Chondrocyte (in vitro differentiated cells): Measurements from ENCODE around the gene PPP1R14D. TPM values are rescaled to one million over a fixed set of nuclear protein-coding genes. Genes with fewer than 3 reads are reported as not detected.

Experiments
- DNase-seq: peaks from one replicate; pipeline ENCODE4 v3.0.0; 2021; ENCODE audit warnings: mixed read lengths, low spot score
- H3K27ac Mint-ChIP-seq: one replicate; pipeline ENCODE4 v1.8.0; 2021; ENCODE audit warnings: mild to moderate bottlenecking, moderate library complexity, mixed read lengths; ENCODE audit not compliant: unreplicated experiment
- H3K27me3 Mint-ChIP-seq: 2 replicates; pipeline ENCODE4 v1.8.0; 2021; ENCODE audit warnings: low read depth, mixed read lengths
- H3K36me3 Mint-ChIP-seq: 2 replicates; pipeline ENCODE4 v1.8.0; 2021; ENCODE audit warnings: low read depth, mixed read lengths
- H3K4me1 Mint-ChIP-seq: 2 replicates; pipeline ENCODE4 v1.8.0; 2021; ENCODE audit warnings: low read depth, mild to moderate bottlenecking, mixed read lengths
- H3K4me3 Mint-ChIP-seq: one replicate; pipeline ENCODE4 v1.8.0; 2021; ENCODE audit warnings: mild to moderate bottlenecking, moderate library complexity, mixed read lengths; ENCODE audit not compliant: unreplicated experiment
- H3K9me3 Mint-ChIP-seq: 2 replicates; pipeline ENCODE4 v1.8.0; 2021; ENCODE audit warnings: low read depth, mixed read lengths
- total RNA-seq: library from RNA; stranded (reverse); gene quantifications from 3 replicates; pipeline ENCODE4 v1.2.1, GENCODE V29; 2021
- TF ChIP-seq, protein P1 (sequence below): fragments of 200-600 bp; sonication (generic); IDR thresholded peaks from 2 replicates; pipeline ENCODE4 v1.5.0; 2021; ENCODE audit warnings: antibody characterized with exemption, mild to moderate bottlenecking, moderate library complexity

PPP1R14D gene
- total RNA-seq, 1 donor from 2014 or later = not detected

- TF ChIP-seq, protein P1, sequence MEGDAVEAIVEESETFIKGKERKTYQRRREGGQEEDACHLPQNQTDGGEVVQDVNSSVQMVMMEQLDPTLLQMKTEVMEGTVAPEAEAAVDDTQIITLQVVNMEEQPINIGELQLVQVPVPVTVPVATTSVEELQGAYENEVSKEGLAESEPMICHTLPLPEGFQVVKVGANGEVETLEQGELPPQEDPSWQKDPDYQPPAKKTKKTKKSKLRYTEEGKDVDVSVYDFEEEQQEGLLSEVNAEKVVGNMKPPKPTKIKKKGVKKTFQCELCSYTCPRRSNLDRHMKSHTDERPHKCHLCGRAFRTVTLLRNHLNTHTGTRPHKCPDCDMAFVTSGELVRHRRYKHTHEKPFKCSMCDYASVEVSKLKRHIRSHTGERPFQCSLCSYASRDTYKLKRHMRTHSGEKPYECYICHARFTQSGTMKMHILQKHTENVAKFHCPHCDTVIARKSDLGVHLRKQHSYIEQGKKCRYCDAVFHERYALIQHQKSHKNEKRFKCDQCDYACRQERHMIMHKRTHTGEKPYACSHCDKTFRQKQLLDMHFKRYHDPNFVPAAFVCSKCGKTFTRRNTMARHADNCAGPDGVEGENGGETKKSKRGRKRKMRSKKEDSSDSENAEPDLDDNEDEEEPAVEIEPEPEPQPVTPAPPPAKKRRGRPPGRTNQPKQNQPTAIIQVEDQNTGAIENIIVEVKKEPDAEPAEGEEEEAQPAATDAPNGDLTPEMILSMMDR = no peak
- no peaks in the 10 kb centered on the region for H3K36me3 Mint-ChIP-seq
- H3K4me1 Mint-ChIP-seq = no peaks in the 10 kb centered on the region
- H3K27me3 Mint-ChIP-seq = peaks cover 3% of the 10 kb centered on the region
- peak; percentile 43 for DNase-seq
- H3K9me3 Mint-ChIP-seq = no peaks in the 10 kb centered on the region
- H3K27ac Mint-ChIP-seq = no peak overlapping the region
- no peak overlapping the region for H3K4me3 Mint-ChIP-seq
Measured at GRCh38 chr15:40850576-40851112, 22.1 kb upstream of the PPP1R14D start.

- Mint-ChIP-seq H3K4me3 (no peak overlapping the region), H3K27ac (no peak overlapping the region), H3K9me3 (no peaks in the 10 kb centered on the region), H3K36me3 (no peaks in the 10 kb centered on the region), H3K27me3 (peaks cover 11% of the 10 kb centered on the region), H3K4me1 (peaks cover 8% of the 10 kb centered on the region)
- DNase-seq = peak; percentile 63
- TF ChIP-seq, protein P1 = no peak
Measured at GRCh38 chr15:40847223-40847961, 18.9 kb upstream of the PPP1R14D start.

DNA sequence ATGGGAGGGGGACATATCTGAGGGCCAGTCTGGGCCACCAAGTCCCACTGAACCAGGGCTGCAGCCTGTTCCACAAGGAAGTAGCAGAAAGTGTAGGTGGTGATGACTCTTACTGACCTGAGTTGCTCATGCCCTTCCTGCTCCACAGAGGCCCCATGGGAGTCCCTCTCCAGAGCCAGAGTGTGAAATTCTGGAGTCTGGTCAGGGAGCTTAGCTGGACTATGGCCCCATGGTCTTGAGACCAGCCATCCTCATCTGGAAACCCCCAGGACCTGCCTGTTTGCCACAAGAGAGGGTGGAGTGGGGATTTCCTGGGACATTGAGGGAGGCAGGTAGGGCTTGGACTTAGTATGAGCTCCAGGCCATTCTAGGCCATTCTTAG, 18.3 kb upstream of the PPP1R14D start:
- H3K4me3 Mint-ChIP-seq = no peak overlapping the region
- DNase-seq = peak; percentile 29
- no peak overlapping the region for H3K27ac Mint-ChIP-seq
- H3K9me3 Mint-ChIP-seq = no peaks in the 10 kb centered on the region
- peaks cover 8% of the 10 kb centered on the region for H3K4me1 Mint-ChIP-seq
- H3K27me3 Mint-ChIP-seq = peaks cover 11% of the 10 kb centered on the region
- H3K36me3 Mint-ChIP-seq = no peaks in the 10 kb centered on the region
- TF ChIP-seq, protein P1 = no peak

DNA sequence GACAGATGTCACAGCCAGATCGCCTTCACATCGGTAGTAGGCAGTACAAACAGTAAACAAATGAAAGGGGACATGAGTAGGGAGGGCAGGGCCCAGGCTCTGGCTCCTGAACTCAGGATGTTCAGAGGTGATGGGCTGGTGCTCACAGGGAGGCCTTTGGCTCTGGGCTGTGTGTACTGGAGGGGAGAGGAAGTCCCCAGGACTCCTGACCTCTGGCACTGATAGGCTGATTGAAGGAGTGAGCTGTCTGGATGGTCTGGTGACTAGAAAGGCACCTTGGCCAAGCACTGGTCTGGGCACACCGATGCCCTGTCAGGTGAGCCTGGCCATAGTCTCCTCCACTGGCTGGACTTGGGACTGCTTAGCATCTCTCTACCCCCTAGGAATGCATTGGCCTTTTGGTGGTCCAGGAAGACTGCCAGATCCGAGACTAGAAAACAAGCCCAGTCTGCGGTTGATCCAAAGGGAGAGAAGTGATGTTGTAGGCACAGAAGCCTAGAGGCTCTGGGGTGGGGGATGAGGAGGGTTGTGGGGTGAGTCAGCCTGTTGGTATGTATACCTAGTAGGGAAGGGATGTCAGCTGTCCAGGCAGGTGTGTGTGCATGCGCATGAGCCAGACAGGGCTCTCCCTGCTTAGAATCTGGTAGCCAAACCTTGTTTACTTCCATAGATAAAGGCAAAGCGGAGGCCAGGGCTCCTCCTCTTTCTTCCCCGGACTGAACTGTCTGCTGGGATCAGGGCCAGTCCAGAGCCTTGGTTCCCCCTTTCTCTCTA, 17.2 kb upstream of the PPP1R14D start:
- Mint-ChIP-seq H3K4me1 (peaks cover 8% of the 10 kb centered on the region), H3K27ac (no peak overlapping the region), H3K9me3 (no peaks in the 10 kb centered on the region), H3K36me3 (no peaks in the 10 kb centered on the region), H3K27me3 (peaks cover 11% of the 10 kb centered on the region), H3K4me3 (no peak overlapping the region)
- DNase-seq = peak; percentile 61
- TF ChIP-seq, protein P1 = no peak

DNA sequence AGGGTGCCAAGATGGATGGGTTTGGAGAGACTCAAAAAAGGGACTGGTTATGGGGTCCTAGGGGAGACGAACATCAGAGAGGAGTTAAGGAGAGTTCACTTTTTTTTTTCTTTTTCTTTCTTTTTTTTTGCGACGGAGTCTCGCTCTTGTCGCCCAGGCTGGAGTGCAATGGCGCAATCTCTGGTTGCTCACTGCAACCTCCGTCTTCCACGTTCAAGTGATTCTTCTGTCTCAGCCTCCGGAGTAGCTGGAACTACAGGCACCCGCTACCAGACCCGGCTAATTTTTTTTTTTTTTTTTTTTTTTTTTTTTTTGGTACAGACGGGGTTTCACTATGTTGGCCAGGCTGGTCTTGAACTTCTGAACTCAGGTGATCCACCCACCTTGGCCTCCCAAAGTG, 16.5 kb upstream of the PPP1R14D start:
- H3K27ac Mint-ChIP-seq = no peak overlapping the region
- H3K4me3 Mint-ChIP-seq = peak overlapping the region; percentile 65
- peaks cover 8% of the 10 kb centered on the region for H3K4me1 Mint-ChIP-seq
- no peaks in the 10 kb centered on the region for H3K9me3 Mint-ChIP-seq
- DNase-seq = no peak
- no peaks in the 10 kb centered on the region for H3K36me3 Mint-ChIP-seq
- peaks cover 11% of the 10 kb centered on the region for H3K27me3 Mint-ChIP-seq
- TF ChIP-seq, protein P1 = no peak
